GM18870 (cell line): Measurements from ENCODE around the gene CDKAL1.
A peak's percentile ranks its signal among the peaks of the same experiment; 100 is the strongest.

ENCODE experiments used
- ATAC-seq: cut with Tn5 transposase; IDR thresholded peaks from one replicate; pipeline ENCODE4 v1.9.1; 2021; ENCODE audit warnings: moderate library complexity; ENCODE audit not compliant: unreplicated experiment

Gene CDKAL1

GRCh38 chr6:21157186-21157929, 623.1 kb downstream of the CDKAL1 start:
- ATAC-seq, result peak; percentile 75

GRCh38 chr6:21158149-21158548, 623.9 kb downstream of the CDKAL1 start:
- no peak for ATAC-seq

- peak; percentile 44 for ATAC-seq
These were observed 624.6 kb downstream of the CDKAL1 start for GRCh38 chr6:21158873-21159272.

DNA sequence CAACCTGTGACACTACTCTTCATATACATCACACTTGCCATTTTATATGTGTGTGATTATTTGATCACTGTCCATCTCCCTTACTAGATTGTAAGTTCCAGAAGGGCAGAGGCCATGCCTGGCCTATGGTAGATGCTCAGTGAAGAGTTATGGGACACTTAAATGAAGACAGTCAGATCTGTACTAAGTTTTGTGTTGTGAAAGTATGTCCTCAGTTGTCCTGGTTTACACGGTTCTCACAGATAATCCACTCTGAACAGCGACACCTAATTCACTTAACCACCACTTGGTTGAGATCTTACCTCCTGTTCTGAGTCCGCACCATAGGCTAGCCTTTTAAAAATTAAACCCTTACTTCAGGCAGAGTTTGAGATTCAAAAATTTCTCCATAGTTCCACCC, 625.2 kb downstream of the CDKAL1 start:
- ATAC-seq, result peak; percentile 59

DNA sequence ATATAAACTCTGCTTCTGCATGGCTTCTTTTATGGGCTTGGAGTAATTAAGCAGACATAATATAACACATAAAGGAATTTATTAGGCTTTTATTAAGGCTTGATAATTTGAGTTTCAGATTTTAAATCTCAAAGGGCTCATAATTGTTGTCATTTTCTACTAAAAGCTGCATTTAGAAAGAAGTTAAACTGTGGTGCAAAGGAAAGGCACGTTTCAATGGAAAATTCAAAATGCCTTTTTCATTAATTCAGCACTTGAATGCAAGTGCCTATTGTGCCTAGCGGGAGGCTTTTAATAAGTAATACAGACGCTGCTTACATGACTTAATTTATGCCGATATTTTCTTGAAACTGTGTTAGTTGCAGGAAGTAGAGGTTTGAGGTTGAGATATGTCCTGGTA, 627.5 kb downstream of the CDKAL1 start:
- ATAC-seq, result no peak

DNA sequence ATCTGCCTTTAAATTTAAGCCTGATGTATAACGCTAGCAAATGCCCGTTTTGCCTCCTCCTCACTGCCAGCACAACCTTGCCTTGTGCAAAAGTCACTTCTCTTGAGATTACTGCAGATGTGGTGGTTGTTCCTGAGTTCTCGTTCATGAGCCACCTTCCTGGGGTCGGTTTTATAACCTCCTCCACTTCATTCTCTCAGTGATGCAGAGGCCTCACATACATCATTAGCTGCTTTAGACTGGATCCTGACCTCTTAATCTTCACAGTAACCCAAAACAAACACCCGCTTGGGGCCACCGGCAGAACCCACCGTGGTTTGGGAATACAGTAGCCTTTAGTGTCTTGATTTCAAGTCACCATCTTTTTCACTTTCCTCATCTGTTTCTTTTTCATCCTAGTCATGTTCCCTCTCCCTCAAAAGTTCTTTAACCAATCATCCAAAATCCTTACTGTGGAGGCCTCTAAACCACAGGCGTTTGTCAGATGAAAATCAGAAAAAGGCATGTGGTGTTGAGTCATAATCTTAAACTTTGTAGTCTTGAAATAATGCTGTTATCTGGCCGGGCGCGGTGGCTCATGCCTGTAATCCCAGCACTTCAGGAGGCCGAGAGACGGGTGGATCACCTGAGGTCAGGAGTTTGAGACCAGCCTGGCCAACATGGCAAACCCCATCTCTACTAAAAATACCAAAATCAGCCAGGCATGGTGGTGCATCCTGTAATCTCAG, 629.0 kb downstream of the CDKAL1 start:
- ATAC-seq, result no peak

DNA sequence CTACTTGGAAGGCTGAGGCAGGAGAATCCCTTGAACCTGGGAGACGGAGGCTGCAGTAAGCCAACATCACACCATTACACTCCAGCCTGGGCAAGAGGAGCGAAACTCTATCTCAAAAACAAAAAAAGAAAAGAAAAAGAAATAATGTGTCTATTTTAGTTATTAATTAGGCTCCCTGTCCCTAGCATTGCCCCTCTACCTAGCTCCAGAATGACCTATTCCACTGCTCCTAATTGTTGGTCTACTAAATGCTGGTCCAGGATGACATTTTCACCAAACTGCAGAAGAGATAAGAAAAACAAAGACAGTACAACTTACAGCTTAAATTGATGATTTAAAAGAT, 629.6 kb downstream of the CDKAL1 start:
- ATAC-seq, result no peak

GRCh38 chr6:21164768-21165326, 630.6 kb downstream of the CDKAL1 start:
- ATAC-seq, result peak; percentile 83

DNA sequence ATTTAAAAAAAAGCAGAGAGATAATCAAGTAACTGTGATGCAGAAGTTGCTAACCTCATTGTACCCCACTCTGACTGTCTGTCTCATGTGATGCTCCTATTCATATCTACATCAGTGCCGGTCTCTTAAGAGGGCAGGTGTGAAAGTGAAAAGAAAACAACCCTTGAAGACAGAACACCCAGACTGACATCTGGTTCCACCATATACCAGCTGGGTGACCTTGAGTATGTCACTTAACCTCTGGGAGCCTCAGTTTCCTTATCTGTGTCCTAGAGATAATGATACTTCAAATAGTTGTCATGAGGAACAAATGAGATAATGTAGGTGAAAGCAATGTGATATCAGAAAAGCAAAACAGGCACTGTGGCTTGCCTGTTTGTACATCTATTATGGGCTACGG, 632.5 kb downstream of the CDKAL1 start:
- ATAC-seq, result no peak

DNA sequence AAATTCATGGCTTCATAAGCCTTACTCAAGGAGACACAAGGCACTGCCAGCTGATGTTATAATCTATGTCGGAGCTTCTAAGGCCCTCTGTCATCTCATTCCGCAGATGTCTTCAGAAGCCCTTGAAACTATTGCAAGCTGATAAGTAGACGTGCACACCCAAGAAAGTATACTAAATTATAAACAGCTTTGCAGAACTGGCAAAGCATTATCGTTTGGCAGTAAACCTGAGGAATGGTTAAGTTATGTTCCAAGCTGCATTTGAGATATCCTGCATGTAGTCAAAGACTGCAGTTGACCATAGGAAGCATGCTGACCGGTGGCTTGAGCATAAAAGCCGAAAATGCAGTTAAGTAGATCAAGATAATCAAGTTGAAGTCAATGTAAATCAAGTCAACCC, 633.5 kb downstream of the CDKAL1 start:
- no peak for ATAC-seq

GRCh38 chr6:21171801-21172200, 637.5 kb downstream of the CDKAL1 start:
- no peak for ATAC-seq

DNA sequence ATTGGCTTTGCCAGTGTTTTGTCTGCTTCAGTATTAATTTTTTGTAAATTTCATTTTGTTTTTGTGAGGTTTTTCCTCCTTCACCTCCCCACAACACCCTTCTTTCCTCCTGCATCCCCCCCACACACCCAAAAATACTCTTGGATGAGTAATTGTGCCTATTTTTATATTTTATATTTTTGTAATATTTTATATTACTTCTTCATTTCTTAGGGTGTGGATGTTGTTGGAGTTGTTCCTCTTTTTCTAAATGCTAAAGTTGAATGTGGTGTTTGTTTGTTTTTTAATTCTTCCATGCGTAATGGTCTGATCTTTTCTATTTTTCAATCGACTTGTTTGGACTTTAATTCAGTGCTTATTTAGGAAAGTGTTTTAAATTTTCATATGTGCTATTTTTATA, 638.8 kb downstream of the CDKAL1 start:
- no peak for ATAC-seq

DNA sequence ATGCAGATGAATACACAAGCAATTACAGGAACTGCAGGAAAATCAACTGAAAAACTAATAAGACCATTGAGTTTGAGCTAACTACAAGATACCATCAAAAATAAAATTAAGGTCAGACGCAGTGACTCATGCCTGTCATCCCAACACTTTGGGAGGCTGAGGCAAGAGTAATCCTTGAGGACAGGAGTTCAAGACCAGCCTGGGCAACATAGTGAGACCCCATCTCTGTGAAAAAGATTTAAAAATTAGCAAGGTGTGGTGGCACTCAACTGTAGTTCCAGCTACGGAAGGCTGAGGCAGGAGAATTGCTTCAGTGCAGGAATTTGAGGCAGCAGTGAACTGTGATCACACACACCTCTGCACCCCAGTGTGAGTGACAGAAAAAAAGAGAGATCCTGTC, 639.4 kb downstream of the CDKAL1 start:
- ATAC-seq, result no peak

GRCh38 chr6:21176197-21176596, 641.9 kb downstream of the CDKAL1 start:
- no peak for ATAC-seq

DNA sequence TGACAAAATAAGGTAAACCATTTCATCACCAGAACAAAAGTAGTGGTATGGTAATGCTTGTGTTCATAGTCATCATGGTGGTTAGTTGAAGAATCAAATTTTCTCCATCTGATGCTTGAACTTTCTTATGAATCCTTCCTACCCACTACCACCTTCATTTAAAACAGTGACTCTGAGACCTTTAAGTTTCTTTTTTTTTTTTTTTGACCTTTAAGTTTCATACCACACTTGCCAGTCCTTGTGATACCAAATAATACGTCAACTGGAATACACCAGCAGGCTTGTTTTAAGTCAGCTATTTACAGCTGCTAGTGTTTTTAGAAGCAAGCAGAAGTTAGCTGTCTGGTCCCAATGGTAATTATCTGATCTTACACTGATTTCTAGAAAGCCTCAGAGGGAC, 645.9 kb downstream of the CDKAL1 start:
- ATAC-seq, result peak; percentile 83

- ATAC-seq, result no peak
These were observed 646.6 kb downstream of the CDKAL1 start for GRCh38 chr6:21180800-21181337.

- ATAC-seq, result peak; percentile 61
These were observed 647.6 kb downstream of the CDKAL1 start for GRCh38 chr6:21181866-21182265.

GRCh38 chr6:21182589-21182988, 648.3 kb downstream of the CDKAL1 start:
- ATAC-seq, result no peak

DNA sequence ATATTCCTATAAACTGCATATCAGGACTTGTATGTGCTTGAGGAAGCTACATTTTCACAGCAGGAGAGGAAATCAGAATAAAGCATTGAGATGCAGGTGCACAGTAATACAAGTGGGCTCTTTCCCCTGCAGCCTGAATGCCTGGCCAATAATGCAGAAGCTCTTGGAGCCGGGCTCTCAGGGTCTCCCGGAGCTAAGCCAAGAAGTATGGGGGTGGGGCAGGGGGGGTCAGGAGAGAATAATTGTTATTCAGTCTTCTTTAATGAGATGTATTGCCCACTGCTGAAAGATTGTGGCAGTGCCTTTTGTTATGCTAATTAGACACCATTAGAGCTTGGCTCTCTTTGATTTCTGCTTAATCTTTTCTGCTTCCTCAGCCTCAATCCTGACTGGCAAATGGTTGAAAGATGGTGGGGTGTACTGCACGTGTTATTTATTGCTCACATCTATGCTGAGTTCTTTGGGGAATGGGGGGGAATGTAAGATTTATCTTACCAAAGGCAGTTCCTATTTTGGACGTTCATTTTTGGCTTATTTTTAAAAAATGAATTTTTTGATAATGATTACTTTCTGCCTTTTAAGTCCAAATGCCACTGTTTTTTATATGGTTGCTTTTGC, 651.7 kb downstream of the CDKAL1 start:
- no peak for ATAC-seq

- no peak for ATAC-seq
These were observed 652.3 kb downstream of the CDKAL1 start for GRCh38 chr6:21186479-21187055.

- ATAC-seq, result no peak
These were observed 653.2 kb downstream of the CDKAL1 start for GRCh38 chr6:21187485-21187884.
